ENCODE results near the gene SCD5.

DNA sequence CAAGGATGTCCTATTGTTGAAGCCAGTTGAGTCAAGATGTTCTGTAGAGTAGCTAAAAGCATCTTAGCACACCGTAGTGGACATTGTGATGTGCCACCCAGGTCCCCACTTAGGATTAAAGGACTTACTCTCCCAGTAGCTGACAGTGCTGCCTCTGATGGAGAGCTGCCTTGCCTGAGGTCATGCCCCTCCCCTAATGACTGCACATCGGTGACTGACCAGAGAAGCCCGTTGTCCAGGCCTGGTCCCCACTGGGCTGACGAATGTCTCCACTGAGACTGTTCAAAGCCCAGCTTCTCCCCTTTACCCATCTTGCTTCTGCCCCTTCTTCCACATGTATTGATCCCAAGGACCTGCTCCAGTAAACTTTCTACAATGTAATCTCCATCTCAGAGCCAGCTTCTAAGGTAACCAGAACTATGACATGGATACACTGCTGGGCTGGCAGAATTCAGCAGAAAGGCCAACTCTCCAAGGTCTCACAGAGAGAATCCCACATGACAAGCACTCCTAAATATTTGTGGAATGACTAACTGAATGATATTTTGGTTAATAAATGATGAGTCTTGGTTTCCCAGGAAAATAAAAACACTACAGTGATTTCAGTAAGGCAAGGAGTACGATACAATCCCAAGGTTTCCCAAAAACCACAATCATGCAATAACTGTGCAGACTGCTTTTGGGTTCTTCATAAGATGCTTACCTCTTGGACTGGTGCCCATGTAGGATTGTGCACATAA is 154.4 kb downstream of the SCD5 start:
- TF ChIP-seq CTCF (IDR thresholded peaks at IDR 0.05) (no peak), POLR2A (IDR thresholded peaks at IDR 0.05) (no peak)
